Osteoblast (primary cell): Measurements from ENCODE around the gene PRKAG2. TPM values are rescaled to one million over a fixed set of nuclear protein-coding genes. Genes with fewer than 3 reads are reported as not detected.
"Not testable (repeated sequence)": the region's sequence is repeated elsewhere in the genome, so short reads cannot be mapped to it uniquely, and the experiment has no call there.

Source experiments
- DNase-seq: peaks from one replicate; pipeline ENCODE4 v3.0.0; 2011; ENCODE audit warnings: low spot score, mixed read lengths; ENCODE audit not compliant: insufficient read length; ENCODE audit errors: missing footprints
- H2AFZ ChIP-seq: 2 replicates; pipeline ENCODE4 v1.6.0; 2011; ENCODE audit warnings: mild to moderate bottlenecking, low read length
- H3K27ac ChIP-seq: 2 replicates; pipeline ENCODE4 v1.5.1; 2011; ENCODE audit warnings: mild to moderate bottlenecking, low read depth, low read length, moderate library complexity
- H3K27me3 ChIP-seq: 2 replicates; pipeline ENCODE4 v1.6.0; 2012; ENCODE audit warnings: mild to moderate bottlenecking, control low read depth, inconsistent platforms, low read length, moderate library complexity; ENCODE audit not compliant: insufficient read depth
- H3K36me3 ChIP-seq: 2 replicates; pipeline ENCODE4 v1.5.1; 2011; ENCODE audit warnings: mild to moderate bottlenecking, low read length, control low read depth, moderate library complexity; ENCODE audit not compliant: insufficient read depth
- H3K4me1 ChIP-seq: 2 replicates; pipeline ENCODE4 v1.5.1; 2011; ENCODE audit warnings: mild to moderate bottlenecking, low read length, control low read depth, moderate library complexity; ENCODE audit not compliant: insufficient read depth
- H3K4me2 ChIP-seq: 2 replicates; pipeline ENCODE4 v1.6.0; 2011; ENCODE audit warnings: mild to moderate bottlenecking, low read length; ENCODE audit not compliant: insufficient read depth
- H3K4me3 ChIP-seq: fragments of 200-600 bp; sonication (generic); 3 replicates; pipeline ENCODE4 v1.5.1; 2012; ENCODE audit warnings: mild to moderate bottlenecking, low read length, inconsistent platforms; ENCODE audit not compliant: insufficient read depth
- H3K79me2 ChIP-seq: 2 replicates; pipeline ENCODE4 v1.6.0; 2012; ENCODE audit warnings: mild to moderate bottlenecking, low read length, control low read depth, inconsistent platforms; ENCODE audit not compliant: insufficient read depth
- H3K9me3 ChIP-seq: 2 replicates; pipeline ENCODE4 v1.5.1; 2011; ENCODE audit warnings: low read depth, low read length, control low read depth
- H4K20me1 ChIP-seq: 2 replicates; pipeline ENCODE4 v1.6.0; 2012; ENCODE audit warnings: mild to moderate bottlenecking, low read length, control low read depth; ENCODE audit not compliant: insufficient read depth
- CTCF ChIP-seq: IDR thresholded peaks from 2 replicates; pipeline ENCODE4 v1.5.1; 2011; ENCODE audit warnings: mild to moderate bottlenecking, low read depth, low read length, moderate library complexity; ENCODE audit errors: extremely low read depth
- total RNA-seq: library from RNA; depleted of rRNA; stranded (reverse); fragments of >200 nt; gene quantifications from 2 replicates; pipeline ENCODE4 v1.2.3, GENCODE V29; 2012

Gene PRKAG2
- total RNA-seq, 1 donor = 20.6 TPM

GRCh38 chr7:151581741-151582140 lies 295.2 kb downstream of the PRKAG2 start:
- Histone ChIP-seq H3K4me3 (no peak overlapping the region), H3K4me1 (peaks cover 5% of the 10 kb centered on the region), H2AFZ (no peak overlapping the region), H3K9me3 (no peaks in the 10 kb centered on the region), H3K79me2 (peaks cover 33% of the 10 kb centered on the region), H3K27ac (no peak overlapping the region), H3K36me3 (peaks cover 3% of the 10 kb centered on the region), H4K20me1 (no peaks in the 10 kb centered on the region), H3K27me3 (no peaks in the 10 kb centered on the region), H3K4me2 (no peak overlapping the region)
- DNase-seq = no peak
- TF ChIP-seq CTCF = no peak

- no peak for DNase-seq
Observed at GRCh38 chr7:151579644-151580043, 297.3 kb downstream of the PRKAG2 start.

GRCh38 chr7:151575410-151575809 lies 301.5 kb downstream of the PRKAG2 start:
- Histone ChIP-seq H3K4me2 (no peak overlapping the region), H3K27me3 (no peaks in the 10 kb centered on the region), H3K4me1 (peaks cover 3% of the 10 kb centered on the region), H3K27ac (no peak overlapping the region), H2AFZ (no peak overlapping the region), H3K36me3 (peaks cover 14% of the 10 kb centered on the region), H3K4me3 (no peak overlapping the region), H4K20me1 (no peaks in the 10 kb centered on the region), H3K79me2 (peaks cover 12% of the 10 kb centered on the region), H3K9me3 (no peaks in the 10 kb centered on the region)
- no peak for TF ChIP-seq CTCF
- DNase-seq = no peak

More at GRCh38 chr7:151579644-151580043, 297.3 kb downstream of the PRKAG2 start:
- no peak overlapping the region for H3K27ac ChIP-seq
- no peak overlapping the region for H3K4me2 ChIP-seq
- no peaks in the 10 kb centered on the region for H3K27me3 ChIP-seq
- peaks cover 5% of the 10 kb centered on the region for H3K36me3 ChIP-seq
- H3K4me1 ChIP-seq = no peaks in the 10 kb centered on the region
- H2AFZ ChIP-seq = no peak overlapping the region
- H3K4me3 ChIP-seq = no peak overlapping the region
- TF ChIP-seq CTCF = no peak
- H3K9me3 ChIP-seq = no peaks in the 10 kb centered on the region
- no peaks in the 10 kb centered on the region for H4K20me1 ChIP-seq
- H3K79me2 ChIP-seq = peaks cover 36% of the 10 kb centered on the region

- peaks cover 14% of the 10 kb centered on the region for H3K36me3 ChIP-seq
- not testable (repeated sequence) for H3K4me1 ChIP-seq, H2AFZ ChIP-seq, H3K9me3 ChIP-seq, H3K4me2 ChIP-seq, H3K4me3 ChIP-seq, H3K27ac ChIP-seq, H4K20me1 ChIP-seq, H3K27me3 ChIP-seq, H3K79me2 ChIP-seq, DNase-seq
Observed at GRCh38 chr7:151573046-151573445, 303.9 kb downstream of the PRKAG2 start.
